B cell (primary cell): ENCODE data around the gene N4BP2L1. TPM values are rescaled to one million over a fixed set of nuclear protein-coding genes. Genes with fewer than 3 reads are reported as not detected.

Experiments used
- ATAC-seq: fragments of 200-7000 bp; cut with Tn5 transposase; one replicate; pipeline ENCODE4 v1.10.0; 2021; ENCODE audit warnings: low read depth, mild to moderate bottlenecking, moderate number of reproducible peaks, moderate library complexity
- CTCF ChIA-PET: fragments of 350-600 bp; sonication (Branson Sonifier 250); formaldehyde crosslinking; loops from one replicate; lab custom pipeline; 2021; ENCODE audit warnings: antibody characterized with exemption, inconsistent platforms; lab: Charles Lee
- POLR2A ChIA-PET: fragments of 350-600 bp; sonication (Branson Sonifier 250); formaldehyde crosslinking; loops from one replicate; lab custom pipeline; 2021; ENCODE audit warnings: antibody characterized with exemption; lab: Charles Lee
- DNase-seq: peaks from one replicate; pipeline ENCODE4 v3.0.0; 2013
- H2AFZ ChIP-seq: 2 replicates; pipeline ENCODE4 v1.6.1; 2012; ENCODE audit warnings: mild to moderate bottlenecking, low read depth, low read length; ENCODE audit not compliant: insufficient read depth, poor library complexity, severe bottlenecking
- H3K27ac ChIP-seq, 2 donors: 1 replicate in 1 of 2; 2 replicates in 1 of 2; pipeline ENCODE4 v1.5.1; 2012 to 2013; ENCODE audit warnings: low read length in 2 of 2, mild to moderate bottlenecking in 2 of 2, moderate library complexity in 1 of 2
- H3K27me3 ChIP-seq, 4 experiments: fragments of 200-600 bp in 1 of 4; sonication (generic) in 1 of 4; replicated peaks in 1 of 4; 1 replicate in 2 of 4; 2 replicates in 2 of 4; pipeline versions ENCODE4 v1.6.1 to v1.7.0; 2013 to 2016; ENCODE audit warnings: low read length in 3 of 4, mild to moderate bottlenecking in 2 of 4, mixed read lengths in 1 of 4, moderate library complexity in 1 of 4; ENCODE audit not compliant: insufficient read depth in 4 of 4, control insufficient read depth in 3 of 4; ENCODE audit errors: control extremely low read depth in 1 of 4
- H3K36me3 ChIP-seq, 2 experiments: replicated peaks in 1 of 2; 1 replicate in 1 of 2; 2 replicates in 1 of 2; pipeline versions ENCODE4 v1.6.1 to v1.7.1; 2013; ENCODE audit warnings: low read length in 1 of 2; ENCODE audit not compliant: insufficient read depth in 2 of 2, control insufficient read depth in 1 of 2; ENCODE audit errors: control extremely low read depth in 1 of 2, extremely low read depth in 1 of 2
- H3K4me1 ChIP-seq, 2 donors: fragments of 200-600 bp in 1 of 2; sonication (generic) in 1 of 2; 1 replicate in 1 of 2; 2 replicates in 1 of 2; pipeline versions ENCODE4 v1.5.1 to v1.6.1; 2013 to 2017; ENCODE audit warnings: low read length in 2 of 2; ENCODE audit not compliant: control insufficient read depth in 2 of 2, insufficient read depth in 2 of 2
- H3K4me2 ChIP-seq: replicated peaks from 2 replicates; pipeline ENCODE3; 2012; ENCODE audit warnings: mild to moderate bottlenecking, low read depth, low read length; ENCODE audit not compliant: poor library complexity, severe bottlenecking
- H3K4me3 ChIP-seq, 5 experiments: fragments of 200-600 bp in 1 of 5; sonication (generic) in 1 of 5; 1 replicate in 3 of 5; 2 replicates in 2 of 5; pipeline versions ENCODE4 v1.5.1 to v1.7.0; 2011 to 2016; ENCODE audit warnings: low read length in 4 of 5, mild to moderate bottlenecking in 4 of 5, low read depth in 2 of 5, control low read depth in 1 of 5, moderate library complexity in 1 of 5; ENCODE audit not compliant: insufficient read depth in 1 of 5; ENCODE audit errors: control extremely low read depth in 1 of 5, extremely low read depth in 1 of 5
- H3K79me2 ChIP-seq: fragments of 200-600 bp; sonication (generic); one replicate; pipeline ENCODE4 v1.6.0; 2016; ENCODE audit warnings: low read length; ENCODE audit not compliant: control insufficient read depth, insufficient read depth
- H3K9ac ChIP-seq: fragments of 200-600 bp; sonication (generic); 2 replicates; pipeline ENCODE4 v1.6.1; 2017; ENCODE audit warnings: mild to moderate bottlenecking, low read length, moderate library complexity
- H3K9me3 ChIP-seq, 3 donors: one replicate each; pipeline versions ENCODE4 v1.6.1 to v1.7.1; 2013; ENCODE audit warnings: low read length in 2 of 3; ENCODE audit not compliant: control insufficient read depth in 2 of 3, insufficient read depth in 1 of 3; ENCODE audit errors: control extremely low read depth in 1 of 3
- H4K20me1 ChIP-seq: 2 replicates; pipeline ENCODE4 v1.6.0; 2012; ENCODE audit warnings: mild to moderate bottlenecking, low read length; ENCODE audit not compliant: insufficient read depth, control insufficient read depth, poor library complexity, severe bottlenecking
- H3K27ac Mint-ChIP-seq: one replicate; pipeline ENCODE4 v1.8.0; 2021; ENCODE audit warnings: mixed read lengths
- H3K27me3 Mint-ChIP-seq: one replicate; pipeline ENCODE4 v1.8.0; 2021; ENCODE audit warnings: mixed read lengths
- H3K4me1 Mint-ChIP-seq: one replicate; pipeline ENCODE4 v1.8.0; 2021; ENCODE audit warnings: mixed read lengths
- H3K4me3 Mint-ChIP-seq: one replicate; pipeline ENCODE4 v1.8.0; 2021; ENCODE audit warnings: mixed read lengths
- H3K9me3 Mint-ChIP-seq: one replicate; pipeline ENCODE4 v1.8.0; 2022; ENCODE audit warnings: mixed read lengths; ENCODE audit not compliant: insufficient read depth
- CTCF ChIP-seq: fragments of 200-600 bp; IDR thresholded peaks from one replicate; pipeline ENCODE4 v1.8.0; 2022; ENCODE audit warnings: antibody characterized with exemption, mild to moderate bottlenecking
- EZH2 ChIP-seq: IDR thresholded peaks from 2 replicates; pipeline ENCODE4 v1.6.1; 2012; ENCODE audit warnings: borderline replicate concordance, low read depth, mild to moderate bottlenecking, moderate library complexity, low read length; ENCODE audit not compliant: insufficient read depth, poor library complexity, severe bottlenecking
- WGBS: methylation state at CpG from one replicate; pipeline ENCODE4 v1.1.5; 2013; ENCODE audit warnings: missing lambda C conversion rate; ENCODE audit not compliant: insufficient coverage; 5-methylcytosine and 5-hydroxymethylcytosine counted together
- intact Hi-C: fragments of 100-400 bp; cut with micrococcal nuclease; formaldehyde crosslinking; loops from one replicate; pipeline ENCODE4 v1.10.0; 2022
- polyA plus RNA-seq: library from polyadenylated mRNA; depleted of rRNA; stranded (reverse); fragments of >200 nt; gene quantifications from 2 replicates; pipeline ENCODE4 v1.2.3, GENCODE V29; 2012
- total RNA-seq, 2 donors: library from RNA; stranded (reverse); fragments of 120-200 nt in 1 of 2; gene quantifications; 1 replicate in 1 of 2; 2 replicates in 1 of 2; pipeline versions ENCODE4 v1.2.3 to v1.2.4, GENCODE V29; 2013 to 2022

The N4BP2L1 gene
- total and polyA plus RNA-seq, 2 donors (not counting 1 experiment from before 2014, with no cell fraction given): 50.9 to 52.8 TPM

- no peaks in the 10 kb centered on the region for H3K27me3 ChIP-seq
- H3K9ac ChIP-seq: no peak overlapping the region
- H4K20me1 ChIP-seq: no peaks in the 10 kb centered on the region
- no peak overlapping the region for H3K27ac ChIP-seq
- no peak overlapping the region for H2AFZ ChIP-seq
- Mint-ChIP-seq H3K4me3 (no peak overlapping the region), H3K27ac (no peak overlapping the region), H3K9me3 (no peaks in the 10 kb centered on the region), H3K4me1 (peaks cover 21% of the 10 kb centered on the region), H3K27me3 (no peaks in the 10 kb centered on the region)
- WGBS: 71% methylated on average over 2 of the region's 2 CpGs
- H3K4me2 ChIP-seq: no peak overlapping the region
- no peak for TF ChIP-seq CTCF
- no peak for TF ChIP-seq EZH2
- no peak overlapping the region for H3K4me3 ChIP-seq
- peaks cover 0 to 6% (median 4%) of the 10 kb centered on the region in 3 donors for H3K9me3 ChIP-seq
- DNase-seq (no peak), ATAC-seq (no peak)
- H3K36me3 ChIP-seq: no peaks in the 10 kb centered on the region
- ChIA-PET POLR2A (no interaction called here), CTCF (no interaction called here)
- no peaks in the 10 kb centered on the region for H3K79me2 ChIP-seq
- intact Hi-C loops: loop anchor here (10.0 kb wide), 1 partner anchor 412 kb away; the partner anchor contains the start of gene FRY
- peaks cover 13 to 15% of the 10 kb centered on the region in 2 donors for H3K4me1 ChIP-seq
Measured at GRCh38 chr13:32446773-32447465, 19.0 kb upstream of the N4BP2L1 start.

- DNase-seq: no peak
- WGBS: no CpG with 5 or more reads among the region's 3 CpGs
- ChIA-PET POLR2A (no interaction called here), CTCF (interaction anchor here (1.0 kb wide), 1 partner anchor 281 kb away, joined by 3 read pairs; no protein-coding TSS in a partner anchor)
- H3K9ac ChIP-seq: no peak overlapping the region
- no peak for ATAC-seq
- H3K36me3 ChIP-seq: no peaks in the 10 kb centered on the region
- no peaks in the 10 kb centered on the region for H3K9me3 ChIP-seq
- no peaks in the 10 kb centered on the region for H3K79me2 ChIP-seq
- no peak overlapping the region for H3K4me2 ChIP-seq
- TF ChIP-seq EZH2 (no peak), CTCF (no peak)
- no peak overlapping the region for H2AFZ ChIP-seq
- no peak overlapping the region for H3K27ac ChIP-seq
- H3K4me1 ChIP-seq: peaks cover 13 to 15% of the 10 kb centered on the region in 2 donors
- intact Hi-C loops: loop anchor here (10.0 kb wide), 1 partner anchor 411 kb away; the partner anchor contains the start of gene FRY
- no peak overlapping the region for H3K27ac Mint-ChIP-seq
- H4K20me1 ChIP-seq: no peaks in the 10 kb centered on the region
- H3K27me3 Mint-ChIP-seq: no peaks in the 10 kb centered on the region
- H3K4me3 ChIP-seq: no peak overlapping the region
- H3K27me3 ChIP-seq: no peaks in the 10 kb centered on the region
- no peak overlapping the region for H3K4me3 Mint-ChIP-seq
- no peaks in the 10 kb centered on the region for H3K9me3 Mint-ChIP-seq
- H3K4me1 Mint-ChIP-seq: peaks cover 21% of the 10 kb centered on the region
Measured at GRCh38 chr13:32446220-32446619, 18.3 kb upstream of the N4BP2L1 start.
